HG03280 (cell line): ENCODE measurements around the gene SLC17A5.
"Not testable (repeated sequence)": the region's sequence is repeated elsewhere in the genome, so short reads cannot be mapped to it uniquely, and the experiment has no call there.

Experiments
- ATAC-seq: cut with Tn5 transposase; IDR thresholded peaks from one replicate; pipeline ENCODE4 v1.9.1; 2021; ENCODE audit warnings: mild to moderate bottlenecking, moderate library complexity; ENCODE audit not compliant: unreplicated experiment

Gene SLC17A5

DNA sequence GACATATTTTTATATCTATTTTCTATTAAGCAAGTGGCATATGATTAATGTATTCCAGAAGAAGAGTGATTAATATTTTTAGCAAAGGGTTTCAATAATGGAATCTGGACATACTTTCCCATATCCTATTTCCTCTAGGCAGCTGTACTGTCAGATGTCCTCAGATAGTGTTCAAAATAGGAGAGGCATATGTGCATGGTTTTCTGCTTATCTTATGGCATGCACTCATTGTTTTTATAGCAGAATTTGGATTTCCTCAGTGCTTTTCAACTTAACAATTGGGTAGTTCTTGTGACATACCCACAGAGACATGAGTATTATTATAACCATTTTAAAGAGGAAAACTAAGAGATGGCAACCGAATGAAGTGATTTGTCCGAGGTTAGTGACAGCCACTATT, 12.6 kb upstream of the SLC17A5 start:
- no peak for ATAC-seq

DNA sequence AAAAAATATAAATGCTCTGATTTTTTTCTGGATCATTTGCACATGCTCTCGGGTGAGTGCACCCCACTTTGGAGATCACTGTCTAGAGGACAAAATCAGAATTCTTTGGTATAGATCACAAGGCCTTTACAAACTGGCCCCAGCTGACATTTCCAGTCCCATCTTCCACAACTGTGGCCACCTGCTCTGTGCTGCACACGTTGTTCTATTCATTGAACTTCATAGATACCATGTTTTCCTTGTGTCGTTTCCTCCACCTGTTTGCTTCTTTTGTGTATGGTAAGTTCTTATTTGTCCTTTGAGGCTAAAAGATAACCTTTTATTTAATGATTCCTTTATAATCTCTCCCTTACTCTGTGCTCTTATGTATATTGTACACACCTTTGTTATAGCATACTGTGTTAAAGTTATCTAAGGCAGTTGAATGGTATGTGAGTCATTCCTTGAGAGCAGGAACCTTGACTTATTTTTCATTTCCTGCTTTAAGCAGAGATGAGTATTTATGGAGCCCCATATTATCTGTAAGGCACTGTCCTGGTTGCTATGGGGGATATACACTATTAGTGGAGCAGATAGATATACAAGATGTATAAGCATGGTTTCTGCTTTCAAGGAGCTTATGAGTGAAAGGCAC, 12.0 kb upstream of the SLC17A5 start:
- ATAC-seq = no peak

DNA sequence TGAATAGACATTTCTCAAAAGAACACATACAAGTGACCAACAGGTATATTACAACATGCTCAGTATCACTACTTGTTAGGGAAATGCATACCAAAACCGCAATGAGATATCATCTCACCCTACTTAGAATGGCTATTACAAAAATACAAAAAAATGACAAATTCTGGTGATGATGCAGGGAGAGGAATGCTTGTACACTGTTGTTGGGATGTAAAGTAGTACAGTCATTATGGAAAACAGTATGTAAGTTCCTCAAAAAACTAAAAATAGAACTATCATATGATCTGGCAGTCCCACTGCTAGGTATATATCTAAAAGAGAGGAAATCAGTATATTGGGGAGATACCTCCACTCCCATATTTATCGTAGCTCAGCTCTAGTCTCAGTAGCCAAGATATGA, 10.9 kb upstream of the SLC17A5 start:
- ATAC-seq = no peak

DNA sequence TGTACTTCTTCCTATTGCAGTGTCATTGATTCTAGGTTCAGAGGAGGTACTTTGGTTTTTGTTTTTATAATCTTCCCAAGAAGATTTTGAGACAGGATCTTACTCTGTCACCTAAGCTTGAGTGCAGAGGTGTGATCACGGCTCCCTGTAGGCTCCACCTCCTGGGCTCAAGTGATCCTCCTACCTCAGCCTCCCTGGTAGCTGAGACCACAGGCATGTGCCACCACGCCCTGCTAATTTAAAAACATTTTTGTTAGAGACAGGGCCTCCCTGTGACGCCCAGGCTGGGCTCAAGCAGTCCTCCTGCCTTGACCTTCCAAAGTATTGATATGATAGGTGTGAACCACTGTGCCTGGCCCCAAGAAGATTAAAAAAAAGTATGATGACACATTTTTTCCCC, 3.4 kb upstream of the SLC17A5 start:
- no peak for ATAC-seq

DNA sequence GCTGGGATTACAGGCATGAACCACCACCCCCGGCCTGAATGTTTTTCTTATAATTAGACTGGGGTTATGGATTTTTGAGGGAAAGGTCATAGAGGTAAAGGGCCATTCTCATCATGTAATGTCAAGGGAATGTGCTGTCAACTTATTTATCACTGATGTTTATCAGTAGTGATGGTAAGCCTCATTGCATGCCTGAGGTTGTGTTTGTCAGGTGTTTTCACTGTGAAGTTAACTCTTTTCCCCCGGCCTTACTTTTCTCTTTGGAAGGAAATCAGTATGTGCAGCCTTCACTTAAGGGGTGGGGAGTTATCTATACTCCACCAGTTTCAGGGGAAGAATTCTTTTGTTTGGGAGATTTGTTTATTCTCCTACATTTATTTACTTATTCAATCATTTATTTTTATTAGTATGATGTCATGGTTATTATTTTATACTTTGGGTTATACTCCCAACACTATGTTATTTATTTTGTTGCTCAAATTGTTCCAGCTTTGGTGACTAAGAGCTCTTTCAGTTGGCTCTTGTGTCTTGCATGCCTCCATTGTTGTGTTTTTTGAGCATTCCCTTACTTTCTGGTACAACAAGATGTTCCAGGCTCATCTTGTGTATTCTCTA, 2.8 kb upstream of the SLC17A5 start:
- no peak for ATAC-seq

DNA sequence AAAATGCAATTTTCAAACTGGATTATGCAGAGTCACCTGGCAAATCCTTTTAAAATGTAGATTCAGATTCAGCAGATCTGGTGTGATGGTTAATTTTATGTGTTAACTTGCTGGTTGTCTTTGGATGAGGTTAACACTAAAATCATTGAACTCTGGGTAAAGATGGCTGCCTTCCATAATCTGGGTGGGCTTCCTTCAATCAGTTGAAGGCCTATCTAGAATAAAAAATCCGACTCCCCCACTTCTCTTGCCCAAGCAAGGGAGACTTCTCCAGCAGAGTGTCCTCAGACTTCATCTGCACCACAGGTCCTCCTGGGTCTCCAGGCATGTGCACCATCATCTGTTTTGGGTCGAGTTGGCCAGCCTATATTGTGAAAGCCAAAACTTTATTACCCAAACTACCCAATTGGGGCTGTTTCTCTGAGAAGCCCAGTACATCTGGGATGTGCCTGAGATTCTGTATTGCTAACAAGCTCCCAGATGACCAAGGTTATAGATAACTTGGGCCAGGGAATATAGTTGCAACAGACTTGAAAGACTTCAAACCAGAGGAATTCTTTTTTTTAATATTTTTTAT, 1.6 kb upstream of the SLC17A5 start:
- ATAC-seq = no peak

DNA sequence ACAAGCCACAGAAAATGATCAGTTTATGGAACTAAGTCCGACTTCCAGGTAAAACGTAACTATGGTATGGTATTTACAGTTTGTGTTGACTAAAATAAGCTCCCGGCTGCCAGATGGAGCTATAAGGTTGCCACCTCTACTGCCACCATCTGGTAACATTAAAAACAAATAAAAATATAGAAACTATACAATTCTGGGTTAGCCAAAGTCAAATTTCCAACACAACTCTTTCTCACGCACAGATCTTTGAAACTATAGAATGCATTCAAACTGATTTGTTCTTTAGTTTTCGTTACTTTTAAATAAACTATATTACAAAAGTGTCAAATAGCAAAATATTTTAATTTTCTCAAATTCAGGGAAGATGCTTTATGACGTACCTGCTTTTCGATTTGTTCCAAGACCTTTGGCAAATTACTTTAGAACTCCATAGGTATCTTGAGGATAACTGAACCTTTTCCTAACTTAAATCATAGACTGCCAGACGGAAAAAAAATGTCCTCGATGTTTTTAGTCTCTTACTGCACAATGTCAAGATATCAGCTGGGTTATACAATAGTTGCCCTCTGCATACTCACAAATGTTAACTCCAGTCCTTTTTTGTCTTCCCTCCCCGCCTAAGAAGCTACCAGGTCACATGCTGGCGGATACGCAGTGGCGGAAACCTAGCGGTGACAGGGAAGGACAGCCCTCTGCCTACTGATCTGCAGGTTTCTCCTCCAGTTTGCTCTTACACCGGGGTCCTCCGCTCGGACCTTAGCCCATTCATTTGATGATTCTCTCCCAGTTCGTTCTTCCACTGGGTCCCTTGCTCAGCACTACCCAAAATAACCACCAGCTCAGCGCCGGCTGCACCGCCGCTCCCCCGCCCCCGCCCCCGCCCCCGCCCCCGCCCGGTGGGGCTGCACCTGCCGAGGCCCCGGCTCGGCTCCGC, 888 bp downstream of the SLC17A5 start:
- ATAC-seq = peak; percentile 36

DNA sequence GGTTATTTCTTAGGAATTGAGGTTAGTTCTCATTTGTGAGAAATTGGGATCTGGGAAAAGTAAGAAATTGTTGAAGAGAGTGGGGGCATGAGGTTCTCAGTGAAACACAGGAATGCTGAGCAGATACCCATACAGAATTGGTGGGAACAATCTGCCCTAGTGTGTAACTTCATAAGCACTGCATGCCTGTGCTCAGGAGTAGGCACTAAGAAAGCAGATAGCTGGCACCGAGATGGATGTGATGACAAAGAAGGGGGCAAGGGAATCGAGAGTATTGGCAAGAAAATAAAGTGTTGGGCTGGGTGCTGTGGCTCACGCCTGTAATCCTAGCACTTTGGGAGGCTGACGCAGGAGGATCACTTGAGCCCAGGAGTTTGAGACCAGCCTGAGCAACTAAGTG, 4.0 kb downstream of the SLC17A5 start:
- no peak for ATAC-seq

DNA sequence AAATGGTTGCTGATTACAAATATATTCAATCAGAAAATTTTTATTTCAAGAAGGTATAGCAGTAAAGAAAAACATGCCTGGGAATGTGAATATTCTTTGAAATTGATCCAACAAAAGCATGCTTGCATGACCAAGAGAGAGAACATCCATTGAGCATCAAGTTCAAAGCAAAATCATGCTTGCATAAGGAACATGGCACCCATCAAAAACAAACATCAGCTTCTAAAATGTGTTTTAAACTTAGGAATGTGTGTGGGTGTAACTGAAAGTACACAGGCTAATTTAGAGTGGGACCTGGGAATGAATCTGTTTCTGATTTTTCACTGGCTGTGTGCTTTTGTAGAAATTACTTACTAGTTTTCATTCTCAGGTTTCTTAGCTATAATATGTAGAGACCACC, 5.6 kb downstream of the SLC17A5 start:
- ATAC-seq = no peak

DNA sequence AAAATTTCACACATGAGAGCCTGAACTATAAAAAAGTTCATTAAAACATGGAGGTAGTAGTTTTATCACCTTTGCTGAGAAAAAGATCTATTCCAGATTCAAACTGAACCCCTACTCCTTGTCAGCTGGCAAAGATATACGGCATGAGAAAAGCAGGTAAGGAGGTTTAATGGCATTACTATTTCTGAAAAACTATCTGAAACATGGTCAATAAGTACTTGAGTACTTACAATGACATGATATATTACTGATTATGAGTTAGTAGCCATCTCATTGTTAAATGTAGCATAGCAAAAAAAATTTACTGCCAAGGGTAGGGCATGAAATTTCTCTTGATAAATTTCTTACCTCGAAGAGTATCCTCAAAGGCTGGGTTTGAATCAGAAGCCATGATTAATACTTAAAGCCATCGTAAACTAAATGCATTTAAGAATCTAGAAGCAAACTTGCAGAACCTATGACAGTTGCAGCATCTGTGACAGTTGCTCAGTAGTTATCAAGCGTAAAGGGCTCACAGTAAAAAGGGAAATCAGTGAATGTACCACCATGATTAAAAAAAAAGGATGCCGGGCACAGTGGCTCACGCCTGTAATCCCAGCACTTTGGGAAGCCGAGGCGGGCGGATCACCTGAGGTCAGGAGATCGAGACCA, 8.7 kb downstream of the SLC17A5 start:
- no peak for ATAC-seq

DNA sequence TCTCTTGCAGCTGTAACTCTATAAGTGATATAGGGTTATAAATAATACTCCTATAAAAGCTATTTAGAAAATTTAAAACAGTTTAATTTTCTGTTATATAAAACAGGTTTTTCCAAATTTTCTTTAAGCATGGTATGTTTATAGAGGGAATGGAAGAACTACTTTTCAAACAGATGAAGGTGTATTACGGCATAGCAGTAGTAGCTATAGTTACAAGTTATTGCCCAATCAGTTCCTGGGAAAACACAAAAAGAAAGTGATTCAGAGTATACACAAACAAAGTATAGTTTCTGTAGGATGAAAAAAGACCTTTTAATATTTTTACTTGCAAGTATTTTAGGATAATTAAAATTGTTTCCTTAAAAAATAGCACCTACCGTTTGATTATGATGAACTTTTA, 9.8 kb downstream of the SLC17A5 start:
- ATAC-seq = no peak

DNA sequence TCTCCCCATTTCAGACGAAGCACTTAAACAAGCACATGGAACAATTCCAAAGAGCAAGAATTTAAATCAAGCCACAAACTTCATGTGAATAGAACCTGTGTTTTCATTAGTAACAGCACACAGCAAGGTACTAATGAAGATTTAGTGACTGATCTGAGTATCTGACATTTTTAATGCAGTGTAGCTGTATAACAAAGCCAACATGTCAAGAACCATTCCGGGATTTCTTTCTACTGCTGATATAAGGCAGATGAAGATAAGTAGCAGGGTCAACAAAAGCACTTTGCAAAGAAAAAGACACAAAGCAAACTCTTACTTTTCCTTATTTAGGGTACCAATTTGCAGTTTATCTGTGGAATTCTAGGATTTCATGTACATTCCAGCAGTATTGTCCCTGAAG, 11.3 kb downstream of the SLC17A5 start:
- ATAC-seq = no peak

DNA sequence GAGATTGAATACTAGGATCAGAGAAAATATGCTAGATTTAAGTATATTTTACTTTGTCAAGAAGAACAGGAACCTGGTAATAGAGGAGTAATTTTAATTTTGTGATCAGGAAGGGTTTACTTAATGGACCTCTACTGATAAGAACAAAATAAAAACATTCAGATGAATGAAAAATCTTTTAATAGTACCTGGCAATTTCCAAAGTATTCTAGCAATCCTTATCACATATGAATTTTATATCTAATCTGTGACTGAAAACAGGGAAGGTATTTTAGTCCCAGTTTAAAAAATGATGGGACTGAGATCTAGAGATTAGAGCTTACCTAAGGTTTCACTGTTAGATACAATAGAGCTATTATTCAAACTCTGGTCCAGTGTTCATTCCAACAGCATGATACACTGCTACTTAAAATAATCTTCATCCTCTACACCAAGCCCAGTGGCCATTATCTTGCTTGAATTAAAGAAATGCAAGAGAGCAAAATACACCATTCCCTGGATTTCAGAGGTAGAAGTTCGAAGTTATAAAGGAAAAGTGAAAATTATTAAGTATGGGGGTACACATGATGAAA, 13.5 kb downstream of the SLC17A5 start:
- ATAC-seq = no peak

DNA sequence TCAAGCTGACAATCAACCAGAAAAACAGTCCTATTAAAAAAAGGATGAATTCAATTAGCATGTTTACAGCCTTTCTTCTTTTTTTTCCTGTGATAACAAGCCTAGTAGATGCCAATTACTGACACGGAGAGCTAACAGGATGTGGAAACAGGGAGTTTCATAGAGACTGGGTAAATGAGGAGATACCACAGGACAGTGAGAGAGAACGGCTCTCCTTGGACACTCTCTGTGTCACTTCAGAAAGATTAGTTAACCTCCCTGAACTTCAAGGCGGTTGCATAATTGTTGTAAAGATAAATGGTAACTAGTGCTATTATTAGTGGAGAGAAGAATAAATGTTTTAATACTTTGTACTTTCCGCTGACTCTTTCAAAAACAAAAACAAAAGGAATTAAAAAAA, 14.8 kb downstream of the SLC17A5 start:
- ATAC-seq = no peak

DNA sequence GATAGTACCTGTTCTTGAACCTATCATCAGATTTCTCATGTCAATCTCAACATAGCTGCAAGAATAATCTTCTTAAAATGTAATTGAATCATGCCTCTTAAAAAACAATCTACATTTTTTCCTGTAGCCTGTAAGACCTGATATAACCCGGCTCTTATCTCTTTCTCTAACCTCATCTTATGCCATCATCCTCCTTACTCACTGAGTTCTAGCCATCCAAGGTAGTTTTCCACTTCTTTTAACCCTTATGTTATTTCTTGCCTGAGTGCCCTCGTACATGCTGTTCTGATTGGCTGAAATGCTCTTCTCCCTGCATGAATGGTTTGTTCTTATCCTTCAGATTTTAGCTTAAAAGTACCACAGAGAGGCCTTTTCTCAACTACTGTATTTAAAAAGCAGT, 16.4 kb downstream of the SLC17A5 start:
- ATAC-seq = no peak

DNA sequence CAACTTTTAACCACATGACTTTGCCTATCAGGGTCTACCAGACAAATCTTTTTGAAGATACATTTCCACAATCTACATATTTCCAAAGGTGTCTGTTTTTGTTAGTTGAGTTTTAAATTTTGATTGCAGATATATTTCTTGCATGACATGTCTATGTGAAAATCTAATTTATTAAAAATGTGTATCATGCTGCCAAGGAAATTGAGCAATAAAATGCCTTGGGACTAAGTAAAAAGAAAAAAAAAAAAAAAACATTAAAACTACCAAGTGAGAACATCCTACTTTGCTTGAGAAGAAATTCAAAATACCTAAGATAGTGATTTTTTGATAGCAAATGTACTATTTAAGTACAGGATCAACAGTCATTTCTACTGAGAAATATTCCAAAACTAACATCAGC, 17.7 kb downstream of the SLC17A5 start:
- ATAC-seq = no peak

DNA sequence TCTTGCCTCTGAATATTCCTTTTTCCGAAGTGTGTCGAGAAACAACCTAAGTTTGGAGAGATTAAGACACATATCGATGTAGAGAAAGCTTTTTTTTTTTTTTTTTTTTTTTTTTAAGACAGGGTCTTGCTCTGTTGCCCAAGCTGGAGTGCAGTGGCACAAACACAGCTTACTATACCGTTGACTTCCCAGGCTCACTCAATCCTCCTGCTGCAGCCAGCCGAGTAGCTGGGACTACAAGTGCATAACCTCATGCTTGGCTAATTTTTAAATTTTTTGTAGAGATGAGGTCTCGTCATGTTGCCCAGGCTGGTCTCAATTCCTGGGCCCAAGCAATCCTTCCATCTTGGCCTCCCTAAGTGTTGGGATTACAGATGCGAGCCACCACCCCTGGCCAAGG, 21.4 kb downstream of the SLC17A5 start:
- ATAC-seq = no peak

DNA sequence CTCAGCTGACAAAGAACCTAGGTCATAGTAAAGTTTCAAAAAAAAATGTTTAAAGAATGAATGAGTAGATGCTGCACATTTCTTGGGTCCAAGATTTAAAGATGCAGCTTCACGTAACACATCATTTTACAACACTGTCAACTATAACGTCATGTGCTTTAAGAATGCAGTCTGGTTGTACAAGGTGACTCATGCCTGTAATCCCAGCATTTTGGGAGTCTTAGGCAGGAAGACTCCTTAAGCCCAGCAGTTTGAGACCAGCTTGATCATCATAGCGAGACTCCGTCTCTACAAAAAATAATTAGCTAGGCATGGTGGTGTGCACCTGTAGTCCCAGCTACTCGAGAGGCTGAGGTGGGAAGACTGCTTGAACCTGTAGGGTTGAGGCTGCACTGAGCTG, 21.9 kb downstream of the SLC17A5 start:
- no peak for ATAC-seq

DNA sequence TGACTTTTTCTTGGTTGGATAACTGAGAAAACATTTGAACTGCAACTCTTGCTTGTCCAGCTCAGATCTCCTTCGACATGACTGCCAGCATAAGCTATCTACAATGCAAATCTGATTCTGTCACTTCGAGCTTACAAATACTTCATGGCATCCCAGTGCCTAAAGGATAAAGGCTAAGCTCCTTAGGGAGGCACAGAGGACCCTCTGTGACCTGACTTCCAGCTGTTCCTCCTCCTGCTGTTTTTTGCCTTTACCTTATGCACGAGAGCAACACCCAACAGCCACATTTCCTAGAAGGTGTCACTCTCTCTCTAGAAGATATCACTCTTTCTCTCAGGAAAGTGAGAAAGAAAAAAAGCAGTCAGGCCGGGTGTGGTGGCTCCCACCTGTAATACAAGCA, 23.4 kb downstream of the SLC17A5 start:
- ATAC-seq = no peak

DNA sequence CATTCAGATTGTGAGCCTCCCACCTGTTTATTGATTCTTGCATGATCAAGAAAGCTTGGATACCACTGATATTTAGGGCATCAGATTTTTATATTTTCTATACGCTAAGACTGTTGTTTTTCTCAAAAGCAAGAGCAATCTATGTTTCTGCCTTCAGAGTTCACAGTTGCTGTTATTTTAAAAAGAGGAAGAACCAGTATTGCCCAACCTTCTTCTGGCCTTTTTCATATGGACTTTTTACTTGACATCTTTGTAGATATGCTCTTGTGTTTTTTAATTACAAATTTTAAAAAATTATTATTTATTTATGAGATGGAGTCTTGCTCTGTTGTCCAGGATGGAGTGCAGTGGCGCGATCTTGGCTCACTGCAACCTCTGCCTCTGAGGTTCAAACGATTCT, 28.9 kb downstream of the SLC17A5 start:
- ATAC-seq = no peak

DNA sequence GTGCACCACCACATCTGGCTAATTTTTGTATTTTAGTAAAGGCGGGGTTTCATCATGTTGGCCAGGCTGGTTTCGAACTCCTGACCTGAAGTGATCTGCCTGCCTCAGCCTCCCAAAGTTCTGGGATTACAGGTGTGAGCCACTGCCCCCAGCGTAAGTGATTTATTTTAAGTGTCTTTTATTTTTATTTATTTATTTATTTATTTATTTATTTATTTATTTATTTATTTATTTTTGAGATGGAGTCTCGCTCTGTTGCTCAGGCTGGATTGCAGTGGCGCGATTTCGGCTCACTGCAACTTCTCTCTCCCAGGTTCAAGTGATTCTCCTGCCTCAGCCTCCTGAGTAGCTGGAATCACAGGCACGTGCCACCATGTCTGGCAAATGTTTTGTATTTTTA, 30.3 kb downstream of the SLC17A5 start:
- not testable (repeated sequence) for ATAC-seq
